Astrocyte (in vitro differentiated cells and primary cell): ENCODE results near the gene ATF6. TPM values are rescaled to one million over a fixed set of nuclear protein-coding genes. Genes with fewer than 3 reads are reported as not detected.

Experiments used
- DNase-seq: peaks from one replicate; pipeline ENCODE4 v3.0.0-alpha.2; 2010; ENCODE audit warnings: low read depth
- FAIRE-seq: peaks from 2 replicates; lab custom pipeline; 2011; peaks lifted over from hg19 to GRCh38; lab: Jason Lieb, UNC
- H2AFZ ChIP-seq: 2 replicates; pipeline ENCODE4 v1.6.0; 2012; ENCODE audit warnings: low read depth, low read length, inconsistent platforms
- H3K27ac ChIP-seq: 2 replicates; pipeline ENCODE4 v1.5.1; 2011; ENCODE audit warnings: low read depth, low read length, inconsistent platforms
- H3K27me3 ChIP-seq: 2 replicates; pipeline ENCODE4 v1.6.0; 2011; ENCODE audit warnings: low read length, inconsistent platforms; ENCODE audit not compliant: insufficient read depth
- H3K36me3 ChIP-seq: 2 replicates; pipeline ENCODE4 v1.5.1; 2011; ENCODE audit warnings: low read length, inconsistent platforms; ENCODE audit not compliant: insufficient read depth
- H3K4me1 ChIP-seq: 2 replicates; pipeline ENCODE4 v1.5.1; 2011; ENCODE audit warnings: low read length, inconsistent platforms; ENCODE audit not compliant: insufficient read depth
- H3K4me2 ChIP-seq: 2 replicates; pipeline ENCODE4 v1.6.0; 2012; ENCODE audit warnings: low read length, inconsistent platforms
- H3K4me3 ChIP-seq: 2 replicates; pipeline ENCODE4 v1.5.1; 2011; ENCODE audit warnings: low read depth, mild to moderate bottlenecking, low read length, inconsistent platforms; ENCODE audit not compliant: insufficient read depth
- H3K79me2 ChIP-seq: 2 replicates; pipeline ENCODE4 v1.6.0; 2012; ENCODE audit warnings: mild to moderate bottlenecking, low read length, inconsistent platforms; ENCODE audit not compliant: insufficient read depth
- H3K9ac ChIP-seq: 2 replicates; pipeline ENCODE4 v1.6.0; 2012; ENCODE audit warnings: mild to moderate bottlenecking, low read length, inconsistent platforms
- H3K9me3 ChIP-seq: 2 replicates; pipeline ENCODE4 v1.5.1; 2012; ENCODE audit warnings: low read depth, mild to moderate bottlenecking, low read length, inconsistent platforms; ENCODE audit not compliant: insufficient read depth
- H4K20me1 ChIP-seq: 2 replicates; pipeline ENCODE4 v1.6.0; 2012; ENCODE audit warnings: low read length, inconsistent platforms; ENCODE audit not compliant: insufficient read depth
- H3K27ac Mint-ChIP-seq: one replicate; pipeline ENCODE4 v1.8.0; 2021; ENCODE audit warnings: mild to moderate bottlenecking, mixed read lengths; ENCODE audit not compliant: unreplicated experiment
- H3K27me3 Mint-ChIP-seq: one replicate; pipeline ENCODE4 v1.8.0; 2021; ENCODE audit warnings: low read depth, mixed read lengths; ENCODE audit not compliant: unreplicated experiment
- H3K36me3 Mint-ChIP-seq: one replicate; pipeline ENCODE4 v1.8.0; 2021; ENCODE audit warnings: low read depth, mixed read lengths; ENCODE audit not compliant: unreplicated experiment
- H3K4me1 Mint-ChIP-seq: one replicate; pipeline ENCODE4 v1.8.0; 2021; ENCODE audit warnings: low read depth, mixed read lengths; ENCODE audit not compliant: unreplicated experiment
- H3K4me3 Mint-ChIP-seq: one replicate; pipeline ENCODE4 v1.8.0; 2021; ENCODE audit warnings: mild to moderate bottlenecking, moderate library complexity, mixed read lengths; ENCODE audit not compliant: unreplicated experiment
- H3K9me3 Mint-ChIP-seq: one replicate; pipeline ENCODE4 v1.8.0; 2021; ENCODE audit warnings: mild to moderate bottlenecking, mixed read lengths; ENCODE audit not compliant: unreplicated experiment
- CTCF ChIP-seq: IDR thresholded peaks from 2 replicates; pipeline ENCODE4 v1.5.1; 2011; ENCODE audit warnings: low read depth, mild to moderate bottlenecking, inconsistent platforms, low read length, moderate library complexity; ENCODE audit not compliant: insufficient read depth
- EZH2 ChIP-seq: IDR thresholded peaks from 2 replicates; pipeline ENCODE4 v1.6.1; 2012; ENCODE audit warnings: mild to moderate bottlenecking, low read length, inconsistent platforms; ENCODE audit not compliant: insufficient read depth
- total RNA-seq: library from RNA; stranded (reverse); gene quantifications from 2 replicates; pipeline ENCODE4 v1.2.1, GENCODE V29; 2021

Gene ATF6
- total RNA-seq, 1 donor from 2014 or later = 25.4 TPM

DNA sequence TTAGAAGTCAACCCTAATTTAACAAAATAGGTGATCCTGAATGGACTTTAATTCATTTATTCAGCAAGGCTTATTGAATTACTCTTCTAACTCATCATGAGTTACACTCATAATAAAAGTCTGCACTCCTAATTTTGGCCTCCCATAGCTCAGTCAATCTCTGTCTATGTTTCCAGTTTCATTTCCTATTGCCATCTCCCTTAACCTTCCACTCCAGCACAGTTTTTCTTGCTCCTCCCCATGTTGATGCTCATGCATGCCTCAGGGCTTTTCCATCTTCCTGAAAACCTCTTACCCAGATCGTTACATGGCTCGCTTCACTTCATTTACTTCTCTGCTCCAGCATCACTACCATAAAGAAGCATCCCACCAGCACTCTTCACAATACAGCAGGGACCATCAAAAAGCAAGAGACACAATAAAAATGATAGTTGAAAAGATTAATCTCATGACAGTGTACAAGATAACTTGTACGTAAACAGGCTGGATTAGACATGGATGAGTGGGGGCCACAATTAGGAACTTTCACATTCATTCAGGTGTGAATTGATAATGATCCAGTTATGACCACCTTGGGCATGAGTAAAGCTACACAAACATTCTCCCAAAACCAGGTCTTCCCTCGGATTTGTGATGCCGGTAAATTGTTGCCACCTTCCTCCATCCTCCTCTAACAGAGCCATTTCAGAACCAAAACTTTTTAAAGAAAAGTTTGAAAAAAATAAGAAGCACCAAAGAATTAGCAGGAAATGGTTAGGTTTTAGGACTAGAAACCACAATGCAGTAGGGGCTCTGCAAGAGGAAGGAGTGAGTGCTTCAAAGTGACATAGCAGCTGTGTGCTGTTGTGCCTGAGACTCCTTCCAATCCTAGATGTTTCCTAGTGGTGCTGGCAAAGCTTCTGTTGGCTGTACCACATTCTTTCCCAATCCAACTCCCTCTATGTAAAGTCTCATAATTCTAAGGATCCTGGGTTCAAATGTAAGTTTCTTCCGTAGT is 167.8 kb downstream of the ATF6 start:
- H3K9me3 Mint-ChIP-seq = no peaks in the 10 kb centered on the region

DNA sequence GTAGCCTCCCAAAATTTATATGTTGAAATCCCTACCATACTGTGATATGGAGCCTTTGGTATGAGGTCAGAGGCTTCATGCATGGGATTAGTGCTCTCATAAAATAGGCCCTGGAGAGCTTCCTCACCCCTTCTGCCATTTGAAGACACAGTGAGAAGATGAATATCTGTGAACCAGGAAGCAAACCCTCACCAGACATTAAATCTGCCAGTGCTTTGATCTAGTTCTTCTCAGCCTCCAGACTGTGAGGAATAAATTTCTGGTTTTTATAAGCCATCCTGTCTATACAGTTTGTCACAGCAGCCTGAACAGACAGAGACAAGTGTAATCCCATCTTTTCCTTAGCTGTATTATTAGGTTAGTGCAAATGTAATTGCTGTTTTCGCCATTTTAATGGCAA is 169.1 kb downstream of the ATF6 start:
- H3K9ac ChIP-seq = no peak overlapping the region
- FAIRE-seq (no peak), DNase-seq (no peak)
- H3K27ac Mint-ChIP-seq = no peak overlapping the region
- no peak overlapping the region for H3K27ac ChIP-seq
- H3K27me3 ChIP-seq = no peaks in the 10 kb centered on the region
- TF ChIP-seq CTCF (no peak), EZH2 (no peak)
- no peaks in the 10 kb centered on the region for H3K27me3 Mint-ChIP-seq
- H3K4me3 Mint-ChIP-seq = no peak overlapping the region
- H3K4me1 Mint-ChIP-seq = peaks cover 8% of the 10 kb centered on the region
- no peak overlapping the region for H3K4me2 ChIP-seq
- no peak overlapping the region for H2AFZ ChIP-seq
- H3K4me3 ChIP-seq = no peak overlapping the region
- H3K9me3 ChIP-seq = no peaks in the 10 kb centered on the region
- peaks cover 3% of the 10 kb centered on the region for H3K36me3 Mint-ChIP-seq
- H3K4me1 ChIP-seq = peaks cover 5% of the 10 kb centered on the region
- H3K9me3 Mint-ChIP-seq = no peaks in the 10 kb centered on the region
- H3K79me2 ChIP-seq = no peaks in the 10 kb centered on the region
- no peaks in the 10 kb centered on the region for H3K36me3 ChIP-seq
- no peaks in the 10 kb centered on the region for H4K20me1 ChIP-seq

More for the DNA sequence above, 167.8 kb downstream of the ATF6 start:
- H3K4me2 ChIP-seq = no peak overlapping the region
- H3K27ac ChIP-seq = no peak overlapping the region
- no peaks in the 10 kb centered on the region for H3K79me2 ChIP-seq
- TF ChIP-seq CTCF (no peak), EZH2 (no peak)
- H3K4me1 ChIP-seq = peaks cover 15% of the 10 kb centered on the region
- H3K4me1 Mint-ChIP-seq = peaks cover 12% of the 10 kb centered on the region
- H3K27me3 ChIP-seq = no peaks in the 10 kb centered on the region
- no peak overlapping the region for H3K9ac ChIP-seq
- H3K27me3 Mint-ChIP-seq = no peaks in the 10 kb centered on the region
- no peak overlapping the region for H3K4me3 Mint-ChIP-seq
- H3K9me3 ChIP-seq = no peaks in the 10 kb centered on the region
- H3K36me3 ChIP-seq = no peaks in the 10 kb centered on the region
- DNase-seq = no peak
- H4K20me1 ChIP-seq = no peaks in the 10 kb centered on the region
- H3K36me3 Mint-ChIP-seq = peaks cover 5% of the 10 kb centered on the region
- H3K4me3 ChIP-seq = no peak overlapping the region
- FAIRE-seq = no peak
- no peak overlapping the region for H3K27ac Mint-ChIP-seq
- H2AFZ ChIP-seq = no peak overlapping the region

GRCh38 chr1:161936786-161937185 is 170.7 kb downstream of the ATF6 start:
- FAIRE-seq = no peak

More at GRCh38 chr1:161936786-161937185, 170.7 kb downstream of the ATF6 start:
- no peaks in the 10 kb centered on the region for H3K4me1 ChIP-seq
- TF ChIP-seq EZH2 = no peak
- TF ChIP-seq CTCF = no peak
- H3K4me1 Mint-ChIP-seq = peaks cover 16% of the 10 kb centered on the region
- no peaks in the 10 kb centered on the region for H3K36me3 ChIP-seq
- H3K27me3 Mint-ChIP-seq = no peaks in the 10 kb centered on the region
- H2AFZ ChIP-seq = no peak overlapping the region
- no peaks in the 10 kb centered on the region for H3K9me3 Mint-ChIP-seq
- no peak overlapping the region for H3K4me3 Mint-ChIP-seq
- no peaks in the 10 kb centered on the region for H4K20me1 ChIP-seq
- no peak for DNase-seq
- H3K27ac ChIP-seq = no peak overlapping the region
- no peaks in the 10 kb centered on the region for H3K9me3 ChIP-seq
- H3K27me3 ChIP-seq = no peaks in the 10 kb centered on the region
- H3K36me3 Mint-ChIP-seq = peaks cover 3% of the 10 kb centered on the region
- H3K9ac ChIP-seq = no peak overlapping the region
- H3K79me2 ChIP-seq = no peaks in the 10 kb centered on the region
- no peak overlapping the region for H3K27ac Mint-ChIP-seq
- no peak overlapping the region for H3K4me2 ChIP-seq
- H3K4me3 ChIP-seq = no peak overlapping the region
